D721Med (cell line): ENCODE data around the gene TNRC6A.
"Not testable (repeated sequence)": the region's sequence is repeated elsewhere in the genome, so short reads cannot be mapped to it uniquely, and the experiment has no call there.

Experiments used
- DNase-seq: peaks from one replicate; pipeline ENCODE4 v3.0.0; 2011; ENCODE audit warnings: low spot score; ENCODE audit not compliant: insufficient read length
- FAIRE-seq: peaks from 2 replicates; lab custom pipeline; 2011; peaks lifted over from hg19 to GRCh38; lab: Jason Lieb, UNC
- CTCF ChIP-seq: IDR thresholded peaks from 2 replicates; pipeline ENCODE4 v1.5.1; 2012; ENCODE audit warnings: mild to moderate bottlenecking, control low read depth; ENCODE audit not compliant: insufficient read depth; ENCODE audit errors: missing control alignments

Gene TNRC6A

GRCh38 chr16:24745791-24746190 is 16.3 kb downstream of the TNRC6A start:
- FAIRE-seq, result no peak
- no peak for DNase-seq
- TF ChIP-seq CTCF, result no peak

GRCh38 chr16:24747441-24747840 is 18.0 kb downstream of the TNRC6A start:
- FAIRE-seq (no peak), DNase-seq (no peak)
- no peak for TF ChIP-seq CTCF

GRCh38 chr16:24748242-24748641 is 18.8 kb downstream of the TNRC6A start:
- TF ChIP-seq CTCF, result no peak
- DNase-seq (no peak), FAIRE-seq (no peak)

- FAIRE-seq, result no peak
- no peak for TF ChIP-seq CTCF
Measured at GRCh38 chr16:24749310-24749709, 19.9 kb downstream of the TNRC6A start.

GRCh38 chr16:24749872-24750271 is 20.4 kb downstream of the TNRC6A start:
- not testable (repeated sequence) for DNase-seq, FAIRE-seq

More at GRCh38 chr16:24749310-24749709, 19.9 kb downstream of the TNRC6A start:
- no peak for DNase-seq

- TF ChIP-seq CTCF, result no peak
- DNase-seq (no peak), FAIRE-seq (no peak)
Measured at GRCh38 chr16:24753000-24753399, 23.5 kb downstream of the TNRC6A start.

GRCh38 chr16:24753437-24753836 is 24.0 kb downstream of the TNRC6A start:
- no peak for FAIRE-seq

More at GRCh38 chr16:24753437-24753836, 24.0 kb downstream of the TNRC6A start:
- no peak for DNase-seq
- TF ChIP-seq CTCF, result no peak
